Hepatocyte (in vitro differentiated cells): Measurements from ENCODE around the gene GRIK4.

ENCODE experiments used
- EZH2phosphoT487 ChIP-seq: fragments of 200-600 bp; sonication (generic); IDR thresholded peaks from one replicate; pipeline ENCODE4 v1.6.1; 2018; ENCODE audit warnings: antibody characterized with exemption, mild to moderate bottlenecking, low read depth, moderate library complexity; ENCODE audit not compliant: unreplicated experiment, severe bottlenecking
- TF ChIP-seq, protein P1 (sequence below): fragments of 200-600 bp; sonication (generic); IDR thresholded peaks from 2 replicates; pipeline ENCODE4 v1.5.1; 2016; ENCODE audit warnings: antibody characterized with exemption, mild to moderate bottlenecking; ENCODE audit not compliant: poor library complexity

GRCh38 chr11:120626791-120627190 lies 115.2 kb downstream of the GRIK4 start:
- TF ChIP-seq, protein P1, sequence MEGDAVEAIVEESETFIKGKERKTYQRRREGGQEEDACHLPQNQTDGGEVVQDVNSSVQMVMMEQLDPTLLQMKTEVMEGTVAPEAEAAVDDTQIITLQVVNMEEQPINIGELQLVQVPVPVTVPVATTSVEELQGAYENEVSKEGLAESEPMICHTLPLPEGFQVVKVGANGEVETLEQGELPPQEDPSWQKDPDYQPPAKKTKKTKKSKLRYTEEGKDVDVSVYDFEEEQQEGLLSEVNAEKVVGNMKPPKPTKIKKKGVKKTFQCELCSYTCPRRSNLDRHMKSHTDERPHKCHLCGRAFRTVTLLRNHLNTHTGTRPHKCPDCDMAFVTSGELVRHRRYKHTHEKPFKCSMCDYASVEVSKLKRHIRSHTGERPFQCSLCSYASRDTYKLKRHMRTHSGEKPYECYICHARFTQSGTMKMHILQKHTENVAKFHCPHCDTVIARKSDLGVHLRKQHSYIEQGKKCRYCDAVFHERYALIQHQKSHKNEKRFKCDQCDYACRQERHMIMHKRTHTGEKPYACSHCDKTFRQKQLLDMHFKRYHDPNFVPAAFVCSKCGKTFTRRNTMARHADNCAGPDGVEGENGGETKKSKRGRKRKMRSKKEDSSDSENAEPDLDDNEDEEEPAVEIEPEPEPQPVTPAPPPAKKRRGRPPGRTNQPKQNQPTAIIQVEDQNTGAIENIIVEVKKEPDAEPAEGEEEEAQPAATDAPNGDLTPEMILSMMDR, result no peak
- no peak for TF ChIP-seq EZH2phosphoT487
